Smooth muscle cell (in vitro differentiated cells): Measurements from ENCODE around the gene EBF4. TPM values are rescaled to one million over a fixed set of nuclear protein-coding genes. Genes with fewer than 3 reads are reported as not detected.

Source experiments
- DNase-seq: peaks from one replicate; lab custom pipeline; 2025; ENCODE audit not compliant: unreplicated experiment; lab: John Stamatoyannopoulos, UW
- H2AFZ ChIP-seq: fragments of 200-600 bp; sonication (generic); 2 replicates; pipeline ENCODE4 v1.6.0; 2016; ENCODE audit warnings: antibody characterized with exemption, low read depth, mild to moderate bottlenecking
- H3F3A ChIP-seq: fragments of 200-600 bp; sonication (generic); 2 replicates; pipeline ENCODE4 v1.6.0; 2017; ENCODE audit warnings: antibody characterized with exemption, low read depth
- H3K27ac ChIP-seq: fragments of 200-600 bp; sonication (generic); 2 replicates; pipeline ENCODE4 v1.5.1; 2016; ENCODE audit warnings: low read depth, mild to moderate bottlenecking
- H3K27me3 ChIP-seq: fragments of 200-600 bp; sonication (generic); 2 replicates; pipeline ENCODE4 v1.6.1; 2016; ENCODE audit warnings: low read depth, mild to moderate bottlenecking
- H3K36me3 ChIP-seq: fragments of 200-600 bp; sonication (generic); 2 replicates; pipeline ENCODE4 v1.5.1; 2016; ENCODE audit warnings: low read depth
- H3K4me1 ChIP-seq: fragments of 200-600 bp; sonication (generic); 2 replicates; pipeline ENCODE4 v1.5.1; 2016; ENCODE audit warnings: low read depth
- H3K4me2 ChIP-seq: fragments of 200-600 bp; sonication (generic); 2 replicates; pipeline ENCODE4 v1.6.0; 2016; ENCODE audit warnings: mild to moderate bottlenecking
- H3K4me3 ChIP-seq: fragments of 200-600 bp; sonication (generic); 2 replicates; pipeline ENCODE4 v1.5.1; 2016; ENCODE audit warnings: mild to moderate bottlenecking
- H3K79me2 ChIP-seq: fragments of 200-600 bp; sonication (generic); 2 replicates; pipeline ENCODE4 v1.6.0; 2016; ENCODE audit warnings: low read depth, mild to moderate bottlenecking
- H3K9ac ChIP-seq: fragments of 200-600 bp; sonication (generic); 2 replicates; pipeline ENCODE4 v1.6.0; 2016; ENCODE audit warnings: low read depth
- H3K9me3 ChIP-seq: fragments of 200-600 bp; sonication (generic); replicated peaks from 2 replicates; pipeline ENCODE4 v1.5.1; 2016; ENCODE audit warnings: low read depth
- H4K20me1 ChIP-seq: fragments of 200-600 bp; sonication (generic); 2 replicates; pipeline ENCODE4 v1.6.0; 2016; ENCODE audit warnings: low read depth
- CTCF ChIP-seq: fragments of 200-600 bp; sonication (generic); IDR thresholded peaks from 2 replicates; pipeline ENCODE4 v1.5.1; 2017; ENCODE audit warnings: borderline replicate concordance, mild to moderate bottlenecking, antibody characterized with exemption; ENCODE audit not compliant: insufficient read depth, poor library complexity, severe bottlenecking
- WGBS: methylation state at CpG from one replicate; pipeline ENCODE4 v1.1.7; 2016; ENCODE audit warnings: low lambda C conversion rate; 5-methylcytosine and 5-hydroxymethylcytosine counted together
- polyA plus RNA-seq: library from polyadenylated mRNA; unstranded; fragments of >200 nt; fragmentation: Nextera tagmentation; extraction: Ambion mirVana; gene quantifications from 2 replicates; pipeline ENCODE4 v1.2.1, GENCODE V29; 2016
- total RNA-seq: library from RNA; depleted of rRNA; stranded (reverse); fragments of >200 nt; gene quantifications from 2 replicates; pipeline ENCODE4 v1.2.3, GENCODE V29; 2014

Gene EBF4
- total and polyA plus RNA-seq, 2 experiments from 2014 or later: 8.2 to 19.0 TPM

GRCh38 chr20:2760952-2761305 is 68.3 kb downstream of the EBF4 start:
- Histone ChIP-seq H2AFZ (no peak overlapping the region), H3K9ac (no peak overlapping the region), H3K79me2 (no peaks in the 10 kb centered on the region), H3K27ac (no peak overlapping the region), H3K9me3 (no peaks in the 10 kb centered on the region), H4K20me1 (no peaks in the 10 kb centered on the region), H3K4me3 (no peak overlapping the region), H3K36me3 (no peaks in the 10 kb centered on the region), H3K27me3 (peaks cover 12% of the 10 kb centered on the region), H3F3A (no peaks in the 10 kb centered on the region), H3K4me1 (peaks cover 5% of the 10 kb centered on the region), H3K4me2 (no peak overlapping the region)
- DNase-seq: no peak
- 95% methylated on average over 2 of the region's 2 CpGs for WGBS
- TF ChIP-seq CTCF: no peak

GRCh38 chr20:2761885-2762284 is 69.3 kb downstream of the EBF4 start:
- H3K36me3 ChIP-seq: no peaks in the 10 kb centered on the region
- H3K4me3 ChIP-seq: no peak overlapping the region
- H3F3A ChIP-seq: no peaks in the 10 kb centered on the region
- DNase-seq: no peak
- WGBS: 93% methylated on average over 4 of the region's 4 CpGs
- H3K9me3 ChIP-seq: no peaks in the 10 kb centered on the region
- no peak overlapping the region for H2AFZ ChIP-seq
- H3K4me2 ChIP-seq: no peak overlapping the region
- H4K20me1 ChIP-seq: no peaks in the 10 kb centered on the region
- no peaks in the 10 kb centered on the region for H3K79me2 ChIP-seq
- peaks cover 5% of the 10 kb centered on the region for H3K4me1 ChIP-seq
- peaks cover 12% of the 10 kb centered on the region for H3K27me3 ChIP-seq
- no peak overlapping the region for H3K9ac ChIP-seq
- no peak for TF ChIP-seq CTCF
- H3K27ac ChIP-seq: no peak overlapping the region

GRCh38 chr20:2762578-2763131 is 70.1 kb downstream of the EBF4 start:
- no peaks in the 10 kb centered on the region for H3K36me3 ChIP-seq
- H3K4me1 ChIP-seq: peaks cover 5% of the 10 kb centered on the region
- no peaks in the 10 kb centered on the region for H4K20me1 ChIP-seq
- H3K9me3 ChIP-seq: no peaks in the 10 kb centered on the region
- DNase-seq: no peak
- H2AFZ ChIP-seq: no peak overlapping the region
- H3K79me2 ChIP-seq: no peaks in the 10 kb centered on the region
- WGBS: 27% methylated on average over 2 of the region's 2 CpGs
- no peak overlapping the region for H3K4me2 ChIP-seq
- TF ChIP-seq CTCF: no peak
- H3F3A ChIP-seq: no peaks in the 10 kb centered on the region
- H3K9ac ChIP-seq: no peak overlapping the region
- H3K4me3 ChIP-seq: no peak overlapping the region
- peaks cover 18% of the 10 kb centered on the region for H3K27me3 ChIP-seq
- no peak overlapping the region for H3K27ac ChIP-seq

- no peak overlapping the region for H3K4me3 ChIP-seq
- no peaks in the 10 kb centered on the region for H3F3A ChIP-seq
- no peak overlapping the region for H3K9ac ChIP-seq
- 73% methylated on average over 5 of the region's 5 CpGs for WGBS
- peaks cover 18% of the 10 kb centered on the region for H3K27me3 ChIP-seq
- peaks cover 5% of the 10 kb centered on the region for H3K4me1 ChIP-seq
- no peak overlapping the region for H3K27ac ChIP-seq
- no peaks in the 10 kb centered on the region for H3K79me2 ChIP-seq
- H3K9me3 ChIP-seq: no peaks in the 10 kb centered on the region
- H2AFZ ChIP-seq: no peak overlapping the region
- H3K36me3 ChIP-seq: no peaks in the 10 kb centered on the region
- DNase-seq: no peak
- TF ChIP-seq CTCF: no peak
- no peak overlapping the region for H3K4me2 ChIP-seq
- no peaks in the 10 kb centered on the region for H4K20me1 ChIP-seq
Observed at GRCh38 chr20:2763186-2763585, 70.6 kb downstream of the EBF4 start.
